Measurements from ENCODE around the gene GBA3.

DNA sequence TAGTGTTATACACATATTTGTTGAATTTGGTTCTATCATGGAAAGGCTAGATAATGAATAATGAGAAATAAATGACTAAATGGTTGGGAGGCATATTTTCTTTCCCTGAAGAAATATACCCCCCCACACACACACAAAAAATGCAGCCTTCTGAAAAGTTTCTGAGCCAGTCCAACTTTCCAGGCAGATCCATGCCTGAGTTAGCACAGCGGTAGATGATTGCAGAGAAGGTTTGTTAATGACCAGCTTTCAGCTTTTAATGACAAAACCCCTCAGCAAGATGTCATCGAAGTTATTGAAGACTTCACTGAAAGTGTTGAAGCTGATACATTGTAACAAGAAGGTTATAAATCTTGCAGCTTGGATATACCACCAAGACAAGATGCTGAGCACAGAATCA, 61.4 kb downstream of the GBA3 start:
- TF ChIP-seq, protein P1, sequence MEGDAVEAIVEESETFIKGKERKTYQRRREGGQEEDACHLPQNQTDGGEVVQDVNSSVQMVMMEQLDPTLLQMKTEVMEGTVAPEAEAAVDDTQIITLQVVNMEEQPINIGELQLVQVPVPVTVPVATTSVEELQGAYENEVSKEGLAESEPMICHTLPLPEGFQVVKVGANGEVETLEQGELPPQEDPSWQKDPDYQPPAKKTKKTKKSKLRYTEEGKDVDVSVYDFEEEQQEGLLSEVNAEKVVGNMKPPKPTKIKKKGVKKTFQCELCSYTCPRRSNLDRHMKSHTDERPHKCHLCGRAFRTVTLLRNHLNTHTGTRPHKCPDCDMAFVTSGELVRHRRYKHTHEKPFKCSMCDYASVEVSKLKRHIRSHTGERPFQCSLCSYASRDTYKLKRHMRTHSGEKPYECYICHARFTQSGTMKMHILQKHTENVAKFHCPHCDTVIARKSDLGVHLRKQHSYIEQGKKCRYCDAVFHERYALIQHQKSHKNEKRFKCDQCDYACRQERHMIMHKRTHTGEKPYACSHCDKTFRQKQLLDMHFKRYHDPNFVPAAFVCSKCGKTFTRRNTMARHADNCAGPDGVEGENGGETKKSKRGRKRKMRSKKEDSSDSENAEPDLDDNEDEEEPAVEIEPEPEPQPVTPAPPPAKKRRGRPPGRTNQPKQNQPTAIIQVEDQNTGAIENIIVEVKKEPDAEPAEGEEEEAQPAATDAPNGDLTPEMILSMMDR (IDR thresholded peaks at IDR 0.05) = no peak
- no peak for TF ChIP-seq POLR2A (IDR thresholded peaks at IDR 0.05)

Data from uterus (tissue), 2 donors.